Dendritic cell treated with granulocyte-macrophage colony-stimulating factor and Interleukin-4, amounts not matched to agents 40 ng/mL and 50 ng/mL, for 4 days (primary cell): Measurements from ENCODE around the gene TUBA4B.

ENCODE experiments used
- H3K27ac Mint-ChIP-seq: one replicate; pipeline ENCODE4 v1.8.0; 2022; ENCODE audit warnings: mild to moderate bottlenecking, mixed read lengths
- H3K27me3 Mint-ChIP-seq: one replicate; pipeline ENCODE4 v1.8.0; 2022; ENCODE audit warnings: mild to moderate bottlenecking, mixed read lengths
- H3K36me3 Mint-ChIP-seq: one replicate; pipeline ENCODE4 v1.8.0; 2022; ENCODE audit warnings: low read depth, mixed read lengths
- H3K4me1 Mint-ChIP-seq: one replicate; pipeline ENCODE4 v1.8.0; 2022; ENCODE audit warnings: low read depth, mixed read lengths
- H3K4me3 Mint-ChIP-seq: one replicate; pipeline ENCODE4 v1.8.0; 2022; ENCODE audit warnings: mild to moderate bottlenecking, moderate library complexity, mixed read lengths
- H3K9me3 Mint-ChIP-seq: one replicate; pipeline ENCODE4 v1.8.0; 2022; ENCODE audit warnings: mixed read lengths
- intact Hi-C: fragments of 100-400 bp; cut with micrococcal nuclease; formaldehyde crosslinking; loops from one replicate; pipeline ENCODE4 v1.15.0; 2022

TUBA4B gene

GRCh38 chr2:219268294-219268693 is 15.3 kb downstream of the TUBA4B start:
- intact Hi-C loops, result no loop called here
- Mint-ChIP-seq H3K9me3 (no peaks in the 10 kb centered on the region), H3K36me3 (no peaks in the 10 kb centered on the region), H3K27me3 (peaks cover 18% of the 10 kb centered on the region), H3K4me1 (no peaks in the 10 kb centered on the region), H3K4me3 (no peak overlapping the region), H3K27ac (no peak overlapping the region)

GRCh38 chr2:219269362-219270054 is 16.5 kb downstream of the TUBA4B start:
- no peaks in the 10 kb centered on the region for H3K9me3 Mint-ChIP-seq
- no peak overlapping the region for H3K27ac Mint-ChIP-seq

GRCh38 chr2:219270055-219270372 is 17.0 kb downstream of the TUBA4B start:
- intact Hi-C loops, result no loop called here

More at GRCh38 chr2:219269362-219270054, 16.5 kb downstream of the TUBA4B start:
- H3K4me1 Mint-ChIP-seq, result no peaks in the 10 kb centered on the region
- no peaks in the 10 kb centered on the region for H3K36me3 Mint-ChIP-seq
- intact Hi-C loops, result no loop called here
- H3K27me3 Mint-ChIP-seq, result peaks cover 18% of the 10 kb centered on the region
- no peak overlapping the region for H3K4me3 Mint-ChIP-seq

GRCh38 chr2:219271021-219271420 is 18.0 kb downstream of the TUBA4B start:
- Mint-ChIP-seq H3K36me3 (no peaks in the 10 kb centered on the region), H3K4me1 (no peaks in the 10 kb centered on the region), H3K9me3 (no peaks in the 10 kb centered on the region), H3K27me3 (peaks cover 17% of the 10 kb centered on the region), H3K4me3 (no peak overlapping the region), H3K27ac (no peak overlapping the region)
- intact Hi-C loops, result no loop called here

More at GRCh38 chr2:219270055-219270372, 17.0 kb downstream of the TUBA4B start:
- Mint-ChIP-seq H3K27ac (no peak overlapping the region), H3K27me3 (peaks cover 17% of the 10 kb centered on the region), H3K4me3 (no peak overlapping the region), H3K4me1 (no peaks in the 10 kb centered on the region), H3K9me3 (no peaks in the 10 kb centered on the region), H3K36me3 (no peaks in the 10 kb centered on the region)

- Mint-ChIP-seq H3K27ac (no peak overlapping the region), H3K4me1 (peaks cover under 1% of the 10 kb centered on the region), H3K4me3 (no peak overlapping the region), H3K9me3 (no peaks in the 10 kb centered on the region), H3K27me3 (peaks cover 19% of the 10 kb centered on the region), H3K36me3 (no peaks in the 10 kb centered on the region)
- intact Hi-C loops, result no loop called here
These were observed 19.3 kb downstream of the TUBA4B start for GRCh38 chr2:219272356-219272755.

- Mint-ChIP-seq H3K36me3 (no peaks in the 10 kb centered on the region), H3K27ac (no peak overlapping the region), H3K4me3 (no peak overlapping the region), H3K4me1 (peaks cover 7% of the 10 kb centered on the region), H3K27me3 (peaks cover 21% of the 10 kb centered on the region), H3K9me3 (no peaks in the 10 kb centered on the region)
- intact Hi-C loops, result no loop called here
These were observed 20.0 kb downstream of the TUBA4B start for GRCh38 chr2:219272995-219273394.

GRCh38 chr2:219273937-219274336 is 20.9 kb downstream of the TUBA4B start:
- intact Hi-C loops, result no loop called here
- H3K4me3 Mint-ChIP-seq, result no peak overlapping the region

GRCh38 chr2:219274361-219274921 is 21.4 kb downstream of the TUBA4B start:
- intact Hi-C loops, result no loop called here
- Mint-ChIP-seq H3K4me1 (peaks cover 17% of the 10 kb centered on the region), H3K4me3 (no peak overlapping the region), H3K27ac (no peak overlapping the region), H3K27me3 (peaks cover 21% of the 10 kb centered on the region), H3K9me3 (no peaks in the 10 kb centered on the region), H3K36me3 (no peaks in the 10 kb centered on the region)

More at GRCh38 chr2:219273937-219274336, 20.9 kb downstream of the TUBA4B start:
- Mint-ChIP-seq H3K27me3 (peaks cover 21% of the 10 kb centered on the region), H3K4me1 (peaks cover 17% of the 10 kb centered on the region), H3K27ac (no peak overlapping the region), H3K9me3 (no peaks in the 10 kb centered on the region), H3K36me3 (no peaks in the 10 kb centered on the region)

GRCh38 chr2:219277703-219278654 is 24.9 kb downstream of the TUBA4B start:
- intact Hi-C loops, result loop anchor here (1.0 to 5.0 kb wide), 2 partner anchors 17 to 109 kb away; partner anchors contain the start of gene DNPEP
- H3K4me3 Mint-ChIP-seq, result peak overlapping the region; percentile 54
- peak overlapping the region; percentile 89 for H3K27ac Mint-ChIP-seq
- H3K27me3 Mint-ChIP-seq, result peaks cover 5% of the 10 kb centered on the region
- peaks cover 35% of the 10 kb centered on the region for H3K36me3 Mint-ChIP-seq
- peaks cover 46% of the 10 kb centered on the region for H3K4me1 Mint-ChIP-seq
- no peaks in the 10 kb centered on the region for H3K9me3 Mint-ChIP-seq

GRCh38 chr2:219278655-219279150 is 25.7 kb downstream of the TUBA4B start:
- H3K4me1 Mint-ChIP-seq, result peaks cover 50% of the 10 kb centered on the region
- H3K36me3 Mint-ChIP-seq, result peaks cover 42% of the 10 kb centered on the region
- peak overlapping the region; percentile 89 for H3K27ac Mint-ChIP-seq
- peak overlapping the region; percentile 86 for H3K4me3 Mint-ChIP-seq
- peaks cover 5% of the 10 kb centered on the region for H3K27me3 Mint-ChIP-seq
- intact Hi-C loops, result loop anchor here (1.0 to 5.0 kb wide), 3 partner anchors 101 to 118 kb away; partner anchors contain the start of genes DNPEP and NHEJ1
- no peaks in the 10 kb centered on the region for H3K9me3 Mint-ChIP-seq

- Mint-ChIP-seq H3K36me3 (peaks cover 49% of the 10 kb centered on the region), H3K4me3 (peak within 1 kb of the TSS; percentile 86), H3K27ac (peak within 1 kb of the TSS; percentile 89), H3K4me1 (peaks cover 50% of the 10 kb centered on the region), H3K9me3 (no peaks in the 10 kb centered on the region), H3K27me3 (peaks cover 5% of the 10 kb centered on the region)
- intact Hi-C loops, result loop anchor here (1.0 to 5.0 kb wide), 3 partner anchors 102 to 119 kb away; partner anchors contain the start of genes DNPEP and NHEJ1
These were observed 26.3 kb downstream of the TUBA4B start, which contains the start of gene DNAJB2 for GRCh38 chr2:219279151-219279915. Gene DNAJB2 (plus strand): TSS chr2:219279366. CDS start chr2:219279834, 468 bp downstream.

- peaks cover 5% of the 10 kb centered on the region for H3K27me3 Mint-ChIP-seq
- H3K27ac Mint-ChIP-seq, result peak overlapping the region; percentile 89
- H3K9me3 Mint-ChIP-seq, result no peaks in the 10 kb centered on the region
- peak overlapping the region; percentile 86 for H3K4me3 Mint-ChIP-seq
- intact Hi-C loops, result loop anchor here (1.0 to 5.0 kb wide), 3 partner anchors 103 to 120 kb away; partner anchors contain the start of genes DNPEP and NHEJ1
- H3K36me3 Mint-ChIP-seq, result peaks cover 55% of the 10 kb centered on the region
- H3K4me1 Mint-ChIP-seq, result peaks cover 50% of the 10 kb centered on the region
These were observed 27.0 kb downstream of the TUBA4B start for GRCh38 chr2:219279916-219280516.
